Psoas muscle (tissue), 8 donors: Measurements from ENCODE around the gene EHHADH. TPM values are rescaled to one million over a fixed set of nuclear protein-coding genes. Genes with fewer than 3 reads are reported as not detected.
"Not testable (repeated sequence)": the region's sequence is repeated elsewhere in the genome, so short reads cannot be mapped to it uniquely, and the experiment has no call there.

Source experiments
- ATAC-seq, 4 donors: fragments of 200-7000 bp; cut with Tn5 transposase; one replicate each; pipeline ENCODE4 v1.9.1; 2020; ENCODE audit warnings: moderate library complexity in 3 of 4, mild to moderate bottlenecking in 2 of 4
- DNase-seq, 2 donors: peaks; one replicate each; pipeline ENCODE4 v3.0.0-alpha.2; 2020
- H3K27ac ChIP-seq: fragments of 200-600 bp; one replicate; pipeline ENCODE4 v1.8.0; 2022
- H3K27me3 ChIP-seq, 3 donors: fragments of 200-600 bp in 1 of 3; one replicate each; pipeline versions ENCODE4 v1.6.1 to v1.8.0; 2013 to 2022; ENCODE audit warnings: low read length in 2 of 3, mild to moderate bottlenecking in 2 of 3, moderate library complexity in 1 of 3; ENCODE audit not compliant: insufficient read depth in 3 of 3
- H3K36me3 ChIP-seq, 2 donors: fragments of 200-600 bp in 1 of 2; one replicate each; pipeline versions ENCODE4 v1.6.1 to v1.8.0; 2013 to 2022; ENCODE audit warnings: low read depth in 1 of 2, mild to moderate bottlenecking in 1 of 2, moderate library complexity in 1 of 2; ENCODE audit not compliant: insufficient read depth in 1 of 2
- H3K4me1 ChIP-seq: fragments of 200-600 bp; one replicate; pipeline ENCODE4 v1.8.0; 2022
- H3K4me3 ChIP-seq: fragments of 200-600 bp; one replicate; pipeline ENCODE4 v1.8.0; 2022; ENCODE audit warnings: mild to moderate bottlenecking
- H3K9me3 ChIP-seq: fragments of 200-600 bp; one replicate; pipeline ENCODE4 v1.8.0; 2022
- WGBS, 3 donors: extraction: QIAGEN DNeasy Blood & Tissue Kit; methylation state at CpG; one replicate each; pipeline versions ENCODE4 v1.1.6 to v1.1.7; 2013; 5-methylcytosine and 5-hydroxymethylcytosine counted together
- intact Hi-C, 2 donors: fragments of 100-400 bp; cut with DNase I; formaldehyde crosslinking; loops; one replicate each; pipeline versions ENCODE4 v1.11.0 to v1.14.2; 2022
- polyA plus RNA-seq, 3 donors: library from polyadenylated mRNA; stranded (reverse); fragments of 200-250 nt; gene quantifications; one replicate each; pipeline ENCODE4 v1.2.3, GENCODE V29; 2013
- total RNA-seq, 4 donors: library from RNA; stranded (reverse); fragmentation: NEBNext Ultra II Directional in 2 of 4; extraction: Animal tissue kit (Norgen Biotek cat#: 25700) in 2 of 4; gene quantifications; one replicate each; pipeline versions ENCODE4 v1.2.1 to v1.2.4, GENCODE V29; 2021 to 2023
- TF ChIP-seq, protein P1 (sequence below): fragments of 200-600 bp; IDR thresholded peaks from one replicate; pipeline ENCODE4 v1.8.0; 2022; ENCODE audit warnings: antibody characterized with exemption
- donor health status: healthy with polysubstance abuse.
- donor health status: DM: no; HTN: no; CAD: no; lungs with moderate emphysema.
- donor health status: Bipolar disorder and iron deficiency.
- donor health status: healthy.
- donor health status: DM: yes; HTN: yes; CAD: no.
- donor health status: DM: no; HTN: no; CAD: no.
- donor health status: DM: no; HTN: no; CAD: no.
- donor health status: DM: yes; HTN: yes; CAD: no.

EHHADH gene
- total and polyA plus RNA-seq, 7 donors: 0.65 to 7.2 (median 1.9) TPM

DNA sequence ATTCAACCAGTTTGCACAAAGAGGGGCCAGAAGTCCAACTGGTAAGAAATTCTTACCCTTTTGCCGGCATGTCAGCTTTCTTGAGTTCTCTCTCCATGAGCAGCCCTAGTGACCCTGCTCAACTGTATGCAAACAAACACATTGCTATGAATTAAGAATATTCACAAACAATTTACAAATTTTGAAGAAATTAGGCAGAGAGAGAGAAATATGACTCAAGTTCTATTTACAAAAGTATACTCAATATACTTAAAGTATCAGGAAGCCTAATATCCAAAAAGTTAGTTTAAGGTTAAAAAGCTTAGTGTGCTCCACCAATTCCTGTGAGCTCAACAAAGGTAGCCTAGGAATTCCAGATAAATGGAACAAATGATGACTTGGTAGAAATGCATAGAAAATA lies 3.5 kb upstream of the EHHADH start:
- TF ChIP-seq, protein P1, sequence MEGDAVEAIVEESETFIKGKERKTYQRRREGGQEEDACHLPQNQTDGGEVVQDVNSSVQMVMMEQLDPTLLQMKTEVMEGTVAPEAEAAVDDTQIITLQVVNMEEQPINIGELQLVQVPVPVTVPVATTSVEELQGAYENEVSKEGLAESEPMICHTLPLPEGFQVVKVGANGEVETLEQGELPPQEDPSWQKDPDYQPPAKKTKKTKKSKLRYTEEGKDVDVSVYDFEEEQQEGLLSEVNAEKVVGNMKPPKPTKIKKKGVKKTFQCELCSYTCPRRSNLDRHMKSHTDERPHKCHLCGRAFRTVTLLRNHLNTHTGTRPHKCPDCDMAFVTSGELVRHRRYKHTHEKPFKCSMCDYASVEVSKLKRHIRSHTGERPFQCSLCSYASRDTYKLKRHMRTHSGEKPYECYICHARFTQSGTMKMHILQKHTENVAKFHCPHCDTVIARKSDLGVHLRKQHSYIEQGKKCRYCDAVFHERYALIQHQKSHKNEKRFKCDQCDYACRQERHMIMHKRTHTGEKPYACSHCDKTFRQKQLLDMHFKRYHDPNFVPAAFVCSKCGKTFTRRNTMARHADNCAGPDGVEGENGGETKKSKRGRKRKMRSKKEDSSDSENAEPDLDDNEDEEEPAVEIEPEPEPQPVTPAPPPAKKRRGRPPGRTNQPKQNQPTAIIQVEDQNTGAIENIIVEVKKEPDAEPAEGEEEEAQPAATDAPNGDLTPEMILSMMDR: no peak
- Histone ChIP-seq H3K4me3 (no peak overlapping the region), H3K9me3 (no peaks in the 10 kb centered on the region), H3K4me1 (no peaks in the 10 kb centered on the region), H3K27ac (no peak overlapping the region), H3K27me3 (no peaks in the 10 kb centered on the region), H3K36me3 (no peaks in the 10 kb centered on the region)
- 94 to 97% (median 95%) methylated on average over 1 of the region's 1 CpG for WGBS, 3 donors
- ATAC-seq (no peak), DNase-seq (no peak)
- intact Hi-C loops: no loop called here

DNA sequence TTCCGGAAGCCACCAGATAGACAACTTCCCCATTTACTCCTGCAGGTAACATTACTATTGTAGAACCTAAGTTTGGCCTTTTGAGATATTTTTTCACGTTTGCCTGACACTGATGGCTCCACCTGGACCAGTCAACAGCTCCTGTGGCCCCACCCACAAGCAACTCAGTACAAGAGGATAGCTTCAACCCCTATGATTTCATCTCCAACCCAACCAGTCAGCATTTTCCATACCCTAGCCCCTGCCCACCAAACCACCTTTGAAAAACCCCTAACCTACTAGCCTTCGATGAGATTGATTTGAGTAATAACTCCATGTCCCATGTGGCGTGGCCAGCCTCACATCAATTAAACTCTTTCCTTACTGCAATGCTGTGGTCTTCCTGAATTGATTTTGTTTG lies 950 bp upstream of the EHHADH start:
- H3K9me3 ChIP-seq: no peaks in the 10 kb centered on the region
- ATAC-seq (no peak), DNase-seq (no peak)
- intact Hi-C loops: no loop called here
- H3K27me3 ChIP-seq: no peaks in the 10 kb centered on the region
- H3K36me3 ChIP-seq: no peaks in the 10 kb centered on the region
- 89 to 94% (median 93%) methylated on average over 4 of the region's 4 CpGs for WGBS, 3 donors
- H3K27ac ChIP-seq: no peak overlapping the region
- no peak overlapping the region for H3K4me3 ChIP-seq
- TF ChIP-seq, protein P1: no peak
- no peaks in the 10 kb centered on the region for H3K4me1 ChIP-seq

DNA sequence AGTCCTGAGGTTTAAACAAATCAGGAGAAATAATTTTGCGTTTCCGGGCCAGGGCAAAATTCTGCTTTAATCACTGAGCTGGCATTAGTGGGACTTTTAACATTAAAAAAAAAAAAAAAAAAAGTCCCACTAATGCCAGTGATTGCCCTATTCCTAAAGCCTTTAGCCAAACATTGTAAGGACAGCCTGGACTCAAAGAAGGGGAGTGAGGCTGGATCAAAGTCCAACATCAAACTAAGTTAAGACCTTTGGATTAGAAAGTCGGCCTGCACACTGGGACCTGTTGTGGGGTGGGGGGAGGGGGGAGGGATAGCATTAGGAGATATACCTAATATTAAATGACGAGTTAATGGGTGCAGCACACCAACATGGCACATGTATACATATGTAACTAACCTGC lies 716 bp downstream of the EHHADH start:
- 73 to 84% (median 73%) methylated on average over 4 of the region's 4 CpGs for WGBS, 3 donors
- H3K4me1 ChIP-seq, H3K36me3 ChIP-seq, intact Hi-C loops, H3K27ac ChIP-seq, H3K9me3 ChIP-seq, ATAC-seq, H3K27me3 ChIP-seq, DNase-seq: not testable (repeated sequence)
- peak overlapping the region; percentile 76 for H3K4me3 ChIP-seq

DNA sequence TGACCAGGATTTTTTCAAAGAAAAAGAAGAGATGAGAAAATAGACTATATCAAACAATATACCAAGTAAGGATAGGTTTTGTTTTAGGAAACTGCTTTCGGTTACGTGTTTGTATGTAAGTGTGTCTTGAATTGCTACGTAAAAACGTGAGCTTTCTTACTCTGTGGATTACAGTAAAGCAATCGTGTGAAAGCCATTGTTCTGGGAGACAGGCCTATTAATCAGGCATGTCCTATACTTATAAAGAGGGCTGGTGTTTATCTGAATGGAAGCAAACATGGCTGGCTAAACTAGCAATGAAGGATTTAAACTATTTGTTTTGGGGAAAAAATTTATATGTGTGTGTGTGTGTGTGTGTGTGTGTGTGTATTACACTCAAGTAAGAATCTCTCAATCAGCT lies 2.6 kb downstream of the EHHADH start:
- Histone ChIP-seq H3K4me1 (no peaks in the 10 kb centered on the region), H3K4me3 (no peak overlapping the region), H3K27me3 (no peaks in the 10 kb centered on the region), H3K9me3 (no peaks in the 10 kb centered on the region), H3K36me3 (no peaks in the 10 kb centered on the region), H3K27ac (no peak overlapping the region)
- WGBS, 3 donors: 92 to 94% (median 92%) methylated on average over 5 of the region's 5 CpGs
- TF ChIP-seq, protein P1: no peak
- no peak for DNase-seq
- intact Hi-C loops: no loop called here
- no peak for ATAC-seq

DNA sequence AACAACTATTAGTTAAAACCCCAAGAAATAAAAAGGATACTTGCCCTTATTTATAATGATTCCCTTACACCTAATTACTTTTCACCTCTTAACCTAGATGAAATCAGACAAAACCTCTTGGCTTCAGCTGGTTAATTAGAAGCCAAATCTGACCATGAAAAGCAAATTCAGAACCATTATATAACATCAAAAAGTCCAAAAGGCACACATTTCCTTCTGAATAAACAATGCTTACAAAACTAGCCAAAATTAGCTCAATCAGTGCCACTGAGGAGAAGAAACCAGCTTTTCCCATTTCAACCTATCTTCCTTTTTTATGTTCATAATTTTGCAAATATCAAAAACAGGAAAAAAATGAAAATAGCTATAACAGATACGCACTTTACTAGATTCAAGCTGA lies 3.2 kb downstream of the EHHADH start:
- Histone ChIP-seq H3K4me1 (no peaks in the 10 kb centered on the region), H3K9me3 (no peaks in the 10 kb centered on the region), H3K27me3 (no peaks in the 10 kb centered on the region), H3K27ac (no peak overlapping the region), H3K4me3 (no peak overlapping the region), H3K36me3 (no peaks in the 10 kb centered on the region)
- DNase-seq (no peak), ATAC-seq (no peak)
- 0 to 2% (median 0%) methylated on average over 1 of the region's 1 CpG for WGBS, 3 donors
- TF ChIP-seq, protein P1: no peak
- intact Hi-C loops: no loop called here
